Ovary (tissue), 9 donors: ENCODE measurements around the gene NPHP3. TPM values are rescaled to one million over a fixed set of nuclear protein-coding genes. Genes with fewer than 3 reads are reported as not detected.

ENCODE experiments used
- DNase-seq, 5 donors: peaks; one replicate each; pipeline ENCODE4 v3.0.0-alpha.2; 2019 to 2020
- H3K27ac ChIP-seq, 2 donors: fragments of 200-600 bp; one replicate each; pipeline versions ENCODE4 v1.5.1 to v1.8.0; 2019 to 2022
- H3K27me3 ChIP-seq: fragments of 200-600 bp; one replicate; pipeline ENCODE4 v1.8.0; 2022
- H3K36me3 ChIP-seq: fragments of 200-600 bp; sonication (generic); one replicate; pipeline ENCODE4 v1.5.1; 2019
- H3K4me1 ChIP-seq: one replicate; pipeline ENCODE4 v1.8.1; 2013; ENCODE audit warnings: mild to moderate bottlenecking, moderate library complexity; ENCODE audit not compliant: insufficient read depth
- H3K4me3 ChIP-seq: fragments of 200-600 bp; sonication (generic); one replicate; pipeline ENCODE4 v1.5.1; 2017
- H3K9me3 ChIP-seq, 2 donors: fragments of 200-600 bp in 1 of 2; sonication (generic) in 1 of 2; one replicate each; pipeline versions ENCODE4 v1.5.1 to v1.8.1; 2013 to 2019; ENCODE audit warnings: mild to moderate bottlenecking in 1 of 2, moderate library complexity in 1 of 2
- EP300 ChIP-seq: sonication (generic); formaldehyde crosslinking; IDR thresholded peaks from one replicate; pipeline ENCODE4 v1.6.1; 2017; ENCODE audit warnings: antibody characterized with exemption
- POLR2A ChIP-seq: fragments of 450-650 bp; IDR thresholded peaks from one replicate; pipeline ENCODE4 v1.6.1; 2017; ENCODE audit warnings: antibody characterized with exemption, mild to moderate bottlenecking, moderate library complexity
- WGBS, 3 donors: extraction: QIAGEN DNeasy Blood & Tissue Kit in 1 of 3; methylation state at CpG; one replicate each; pipeline versions ENCODE4 v1.1.5 to v1.1.7; 2013 to 2017; 5-methylcytosine and 5-hydroxymethylcytosine counted together
- intact Hi-C, 4 donors: fragments of 100-400 bp; cut with DNase I; formaldehyde crosslinking; loops; one replicate each; pipeline versions ENCODE4 v1.11.0 to v1.15.1; 2022 to 2023
- polyA plus RNA-seq, 2 donors: library from polyadenylated mRNA; stranded (reverse); fragments of 200-250 nt in 1 of 2; fragments of 350-450 nt in 1 of 2; fragmentation: Illumina TruSeq in 1 of 2; extraction: RNeasy Lipid Tissue Mini Kit (QIAGEN cat#74804) in 1 of 2; gene quantifications; one replicate each; pipeline ENCODE4 v1.2.3, GENCODE V29; 2013 to 2014
- total RNA-seq, 7 donors: library from RNA; depleted of rRNA in 2 of 7; stranded (reverse); fragments of >200 nt in 2 of 7; fragmentation: NEBNext Ultra II Directional in 3 of 7; extraction: Animal tissue kit (Norgen Biotek cat#: 25700) in 3 of 7; gene quantifications; one replicate each; pipeline versions ENCODE4 v1.1.0 to v1.2.4, GENCODE V29; 2016 to 2023
- TF ChIP-seq, protein P1 (sequence below), 3 donors: fragments of 450-650 bp in 2 of 3; fragments of 200-600 bp in 1 of 3; IDR thresholded peaks; one replicate each; pipeline versions ENCODE4 v1.5.1 to v1.8.0; 2016 to 2022; ENCODE audit warnings: antibody characterized with exemption in 3 of 3, mild to moderate bottlenecking in 1 of 3
- donor health status: DM: no; HTN: no; CAD: no; lungs with moderate emphysema.
- donor health status: DM: no; HTN: no; CAD: no.
- donor health status: Bipolar disorder and iron deficiency.
- donor health status: DM: yes; HTN: yes; CAD: no.
- donor health status: DM: no; HTN: no; CAD: no.
- donor health status: DM: yes; HTN: yes; CAD: no.

The NPHP3 gene
- total and polyA plus RNA-seq, 9 donors = 25.8 to 66.9 (median 36.8) TPM

DNA sequence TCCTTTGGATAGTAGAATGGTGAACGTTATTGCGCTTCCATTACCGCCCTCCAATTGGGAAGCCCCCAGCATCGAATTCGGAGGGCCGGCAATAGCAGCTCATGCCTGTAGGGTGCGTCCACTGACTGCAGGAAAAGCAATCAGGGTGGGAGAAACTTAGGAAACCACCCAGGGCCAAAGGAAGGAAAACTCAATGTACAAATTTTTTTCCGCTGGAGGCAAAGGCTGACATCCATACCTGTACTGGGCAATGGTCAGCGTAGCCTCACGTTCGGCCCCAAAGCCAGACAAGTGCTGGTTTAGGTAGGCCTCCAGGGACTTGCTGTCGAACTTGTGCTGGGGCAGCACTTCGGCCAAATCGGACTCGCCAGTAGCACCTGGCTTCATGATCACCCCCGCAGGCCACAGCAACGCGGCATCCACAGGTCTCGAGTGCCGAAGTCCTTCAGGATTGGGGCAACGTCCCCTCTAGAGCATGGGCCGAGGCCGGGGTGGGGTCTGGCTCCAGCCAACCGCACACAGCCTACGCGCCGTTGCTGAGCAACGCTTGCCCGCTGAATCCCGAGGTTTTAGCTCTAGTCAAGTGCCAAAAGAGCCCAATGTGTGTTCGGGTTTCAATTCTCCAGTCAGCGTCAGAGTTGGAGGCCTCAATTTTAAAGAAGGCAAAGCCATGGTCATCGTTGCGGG lies 62.7 kb downstream of the NPHP3 start, which contains the start of gene ACAD11:
ACAD11 (minus strand) TSS at position 445 of the 687 bp plus-strand sequence; CDS start at position 387, 58 bp downstream.
- Histone ChIP-seq H3K4me1 (peaks cover 2% of the 10 kb centered on the region), H3K27me3 (no peaks in the 10 kb centered on the region), H3K9me3 (no peaks in the 10 kb centered on the region), H3K4me3 (peak within 1 kb of the TSS; percentile 86), H3K27ac (peak within 1 kb of the TSS; percentile 83 to 87), H3K36me3 (no peaks in the 10 kb centered on the region)
- TF ChIP-seq EP300 (no peak), POLR2A (no peak)
- TF ChIP-seq, protein P1, sequence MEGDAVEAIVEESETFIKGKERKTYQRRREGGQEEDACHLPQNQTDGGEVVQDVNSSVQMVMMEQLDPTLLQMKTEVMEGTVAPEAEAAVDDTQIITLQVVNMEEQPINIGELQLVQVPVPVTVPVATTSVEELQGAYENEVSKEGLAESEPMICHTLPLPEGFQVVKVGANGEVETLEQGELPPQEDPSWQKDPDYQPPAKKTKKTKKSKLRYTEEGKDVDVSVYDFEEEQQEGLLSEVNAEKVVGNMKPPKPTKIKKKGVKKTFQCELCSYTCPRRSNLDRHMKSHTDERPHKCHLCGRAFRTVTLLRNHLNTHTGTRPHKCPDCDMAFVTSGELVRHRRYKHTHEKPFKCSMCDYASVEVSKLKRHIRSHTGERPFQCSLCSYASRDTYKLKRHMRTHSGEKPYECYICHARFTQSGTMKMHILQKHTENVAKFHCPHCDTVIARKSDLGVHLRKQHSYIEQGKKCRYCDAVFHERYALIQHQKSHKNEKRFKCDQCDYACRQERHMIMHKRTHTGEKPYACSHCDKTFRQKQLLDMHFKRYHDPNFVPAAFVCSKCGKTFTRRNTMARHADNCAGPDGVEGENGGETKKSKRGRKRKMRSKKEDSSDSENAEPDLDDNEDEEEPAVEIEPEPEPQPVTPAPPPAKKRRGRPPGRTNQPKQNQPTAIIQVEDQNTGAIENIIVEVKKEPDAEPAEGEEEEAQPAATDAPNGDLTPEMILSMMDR (IDR thresholded peaks at IDR 0.05) = peak; percentile 34 to 58 (median 53)
- intact Hi-C loops = loop anchor here in 1 of 4 donors (10.0 kb wide), 1 partner anchor 305 kb away; no protein-coding TSS in a partner anchor
- DNase-seq = peak; percentile 75 to 79 (median 76)
- 0 to 1% (median 1%) methylated on average over 34 of the region's 34 CpGs for WGBS, 3 donors

DNA sequence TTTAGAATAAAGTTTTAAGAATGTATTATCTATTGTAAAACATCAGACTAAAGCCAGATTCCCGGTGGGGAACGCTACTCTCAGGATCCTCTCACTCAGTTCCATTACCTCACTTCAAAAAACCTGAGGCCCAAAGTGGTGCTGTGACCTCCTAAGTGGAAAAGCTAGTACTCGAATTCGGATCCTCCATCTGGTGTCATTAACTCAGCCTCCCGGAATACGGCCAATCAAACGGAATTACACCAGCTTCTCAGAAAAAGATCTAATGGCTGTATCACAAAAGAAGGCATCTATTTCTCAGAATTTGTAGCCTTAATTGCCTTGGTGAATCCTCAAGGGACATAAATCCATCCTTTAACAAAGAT lies 63.2 kb downstream of the NPHP3 start:
- TF ChIP-seq EP300 = no peak
- Histone ChIP-seq H3K27me3 (no peaks in the 10 kb centered on the region), H3K4me1 (peaks cover 2% of the 10 kb centered on the region), H3K9me3 (no peaks in the 10 kb centered on the region), H3K36me3 (no peaks in the 10 kb centered on the region), H3K4me3 (peak overlapping the region; percentile 86), H3K27ac (peak overlapping the region; percentile 83 to 87)
- intact Hi-C loops = loop anchor here in 1 of 4 donors (10.0 kb wide), 1 partner anchor 304 kb away; no protein-coding TSS in a partner anchor
- WGBS, 3 donors = 0 to 4% (median 1%) methylated on average over 7 of the region's 7 CpGs
- peak in 1 of 5 donors; percentile 30 for DNase-seq

DNA sequence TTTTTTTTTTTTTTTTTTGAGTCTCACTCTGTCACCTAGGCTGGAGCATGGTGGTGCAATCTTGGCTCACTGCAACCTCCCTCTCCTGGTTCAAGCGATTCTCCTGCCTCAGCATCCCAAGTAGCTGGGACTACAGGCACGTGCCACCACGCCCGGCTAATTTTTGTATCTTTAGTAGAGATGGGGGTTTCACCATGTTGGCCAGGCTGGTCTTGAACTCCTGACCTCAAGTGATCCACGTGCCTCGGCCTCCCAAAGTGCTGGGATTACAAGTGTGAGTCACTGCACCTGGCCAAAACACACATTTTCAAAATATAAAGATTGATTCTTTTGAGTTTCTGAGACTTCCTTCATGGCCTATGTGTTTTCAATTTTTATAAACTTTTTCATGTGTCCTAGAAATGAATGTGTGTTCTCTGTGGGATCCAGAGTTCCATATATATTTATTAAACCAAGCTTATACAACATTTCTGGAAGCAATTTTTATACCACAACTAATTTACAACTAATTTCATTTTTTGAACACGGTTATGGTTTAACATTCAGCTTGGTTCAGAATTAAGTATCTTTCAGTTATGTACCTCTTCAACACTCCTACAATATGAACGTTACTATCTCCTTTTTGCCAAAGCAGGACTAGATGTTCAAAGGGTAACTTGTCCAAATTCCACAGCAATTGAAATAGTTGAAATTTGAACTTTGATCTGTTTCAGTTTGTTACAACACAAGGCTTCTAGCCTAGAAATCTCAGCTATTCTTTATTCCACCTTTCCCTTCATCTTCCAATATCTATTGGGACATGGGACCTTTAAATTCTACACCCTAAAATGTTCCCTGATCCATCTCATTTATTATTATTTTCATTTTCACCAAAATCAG lies 64.1 kb downstream of the NPHP3 start:
- no peak for DNase-seq
- H3K36me3 ChIP-seq = no peaks in the 10 kb centered on the region
- TF ChIP-seq EP300 = no peak
- no peak for TF ChIP-seq POLR2A
- TF ChIP-seq, protein P1 (IDR thresholded peaks at IDR 0.05) = no peak
- H3K27me3 ChIP-seq = no peaks in the 10 kb centered on the region
- 75 to 81% (median 75%) methylated on average over 8 of the region's 8 CpGs for WGBS, 3 donors
- H3K9me3 ChIP-seq = no peaks in the 10 kb centered on the region
- H3K4me3 ChIP-seq = peak overlapping the region; percentile 86
- H3K27ac ChIP-seq = peak overlapping the region in 1 of 2 donors; percentile 87
- H3K4me1 ChIP-seq = peaks cover 2% of the 10 kb centered on the region
- intact Hi-C loops = loop anchor here in 1 of 4 donors (10.0 kb wide), 1 partner anchor 303 kb away; no protein-coding TSS in a partner anchor

DNA sequence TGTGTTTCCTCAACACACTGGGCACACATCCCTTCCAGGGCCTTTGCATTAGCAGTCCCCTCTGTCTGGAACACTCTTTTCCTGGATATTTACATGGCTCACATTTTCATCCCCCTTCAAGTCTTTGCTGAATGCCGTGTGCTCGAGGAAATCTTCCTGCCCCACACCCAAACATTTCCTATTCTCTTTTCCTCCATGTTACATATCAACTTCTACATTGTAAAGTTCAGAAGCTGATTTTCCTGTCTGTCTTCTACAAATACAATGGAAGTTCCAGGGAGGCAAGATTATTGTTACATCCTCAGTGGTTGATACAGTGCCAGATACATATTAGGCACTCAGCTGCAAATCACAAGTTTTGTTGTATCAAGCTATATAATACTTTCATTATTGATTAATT lies 66.7 kb downstream of the NPHP3 start:
- WGBS, 3 donors = 75 to 92% (median 81%) methylated on average over 2 of the region's 2 CpGs
- Histone ChIP-seq H3K36me3 (no peaks in the 10 kb centered on the region), H3K27me3 (no peaks in the 10 kb centered on the region), H3K4me1 (no peaks in the 10 kb centered on the region), H3K9me3 (no peaks in the 10 kb centered on the region), H3K27ac (no peak overlapping the region), H3K4me3 (no peak overlapping the region)
- intact Hi-C loops = loop anchor here in 1 of 4 donors (10.0 kb wide), 1 partner anchor 301 kb away; no protein-coding TSS in a partner anchor
- TF ChIP-seq, protein P1 (IDR thresholded peaks at IDR 0.05) = no peak
- TF ChIP-seq POLR2A (no peak), EP300 (no peak)
- no peak for DNase-seq
